Activated naive CD4-positive, alpha-beta T cell treated with Interleukin-2 at 50 U/mL for 16 hours (primary cell): ENCODE measurements around the gene LARP1.
"Not testable (repeated sequence)": the region's sequence is repeated elsewhere in the genome, so short reads cannot be mapped to it uniquely, and the experiment has no call there.

Experiments used
- DNase-seq: peaks from one replicate; pipeline ENCODE4 v3.0.0-alpha.2; 2020

Gene LARP1

DNA sequence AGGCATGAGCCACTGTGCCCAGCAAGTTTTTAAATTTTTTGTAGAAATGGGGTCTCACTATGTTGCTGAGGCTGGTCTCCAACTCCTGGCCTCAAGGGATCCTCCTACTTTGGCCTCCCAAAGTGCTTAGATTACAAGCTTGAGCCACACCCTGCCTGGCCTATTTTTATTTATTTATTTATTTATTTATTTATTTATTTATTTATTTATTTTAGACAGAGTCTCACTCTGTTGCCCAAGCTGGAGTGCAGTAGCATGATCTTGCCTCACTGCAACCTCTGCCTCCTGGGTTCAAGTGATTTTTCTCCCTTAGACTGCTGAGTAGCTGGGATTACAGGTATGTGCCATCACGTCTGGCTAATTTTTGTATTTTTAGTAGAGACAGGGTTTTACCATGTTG is 18.8 kb upstream of the LARP1 start:
- DNase-seq: not testable (repeated sequence)

DNA sequence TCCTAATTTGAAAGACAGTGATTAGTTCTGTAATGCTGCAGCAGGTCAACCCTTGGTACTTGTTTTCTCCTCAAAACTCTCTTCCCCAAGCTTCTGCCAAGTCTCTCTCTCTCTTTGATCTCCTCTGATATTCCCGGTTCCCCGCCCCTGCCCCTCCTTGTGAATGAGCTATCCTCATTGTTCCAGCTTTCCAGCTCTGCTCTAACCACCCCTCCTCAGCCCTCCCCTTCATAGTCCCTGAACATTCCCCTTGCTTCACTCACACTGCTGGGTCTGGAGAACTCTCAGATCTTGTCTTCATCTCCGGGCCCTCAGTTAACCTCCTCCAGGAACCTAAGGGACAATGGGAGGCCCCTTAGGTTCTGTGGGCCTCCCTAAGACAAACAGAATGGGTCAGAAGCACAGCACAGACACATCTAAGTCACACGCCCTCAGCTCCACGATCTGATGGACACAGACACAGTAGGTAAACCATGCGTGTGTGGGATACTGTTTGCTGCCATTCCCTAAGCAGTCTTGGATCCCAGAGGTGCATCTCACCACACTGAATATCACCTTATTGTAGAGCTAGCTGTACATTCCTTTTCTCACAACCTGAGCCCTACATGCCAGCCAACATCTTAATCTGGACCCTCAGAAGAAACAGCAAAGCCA is 17.4 kb upstream of the LARP1 start:
- no peak for DNase-seq

DNA sequence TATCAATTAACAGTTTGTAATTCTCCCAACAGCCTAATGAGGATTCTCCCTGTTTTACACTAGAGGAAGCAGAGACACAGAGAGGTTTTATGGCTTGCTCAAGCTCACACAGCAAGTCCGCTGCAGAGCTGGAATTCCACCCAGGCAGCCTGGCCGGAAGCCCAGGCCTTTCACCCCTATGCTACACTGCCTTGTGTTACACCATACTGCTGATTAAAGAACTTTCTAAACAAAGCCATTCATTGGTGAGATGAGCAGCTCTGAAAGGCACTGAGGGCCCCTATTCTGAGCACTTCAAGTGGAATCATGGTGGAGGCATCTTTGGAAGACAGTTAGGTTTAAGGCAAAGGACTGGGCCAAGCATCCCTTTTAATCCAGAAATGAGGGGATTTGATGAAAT is 14.7 kb upstream of the LARP1 start:
- no peak for DNase-seq

DNA sequence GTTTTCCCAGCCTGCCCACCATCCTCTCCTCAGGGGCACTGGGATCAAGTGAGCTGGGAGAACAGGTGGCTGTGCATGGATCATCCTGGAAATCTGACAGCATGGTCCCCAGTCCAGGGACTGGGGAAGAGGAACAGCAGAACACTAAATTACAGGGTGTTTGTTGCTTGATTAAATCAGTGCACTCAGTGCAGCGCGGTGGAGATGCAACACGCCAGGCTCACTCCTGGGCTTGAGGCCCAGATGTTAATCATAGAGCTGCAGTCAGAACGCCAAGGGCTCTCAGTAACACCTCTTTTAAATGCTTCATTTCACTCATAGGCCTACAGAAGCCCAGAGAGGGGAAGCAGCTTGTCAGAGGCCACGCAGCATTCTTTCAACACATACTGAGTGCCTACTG is 14.2 kb upstream of the LARP1 start:
- no peak for DNase-seq

DNA sequence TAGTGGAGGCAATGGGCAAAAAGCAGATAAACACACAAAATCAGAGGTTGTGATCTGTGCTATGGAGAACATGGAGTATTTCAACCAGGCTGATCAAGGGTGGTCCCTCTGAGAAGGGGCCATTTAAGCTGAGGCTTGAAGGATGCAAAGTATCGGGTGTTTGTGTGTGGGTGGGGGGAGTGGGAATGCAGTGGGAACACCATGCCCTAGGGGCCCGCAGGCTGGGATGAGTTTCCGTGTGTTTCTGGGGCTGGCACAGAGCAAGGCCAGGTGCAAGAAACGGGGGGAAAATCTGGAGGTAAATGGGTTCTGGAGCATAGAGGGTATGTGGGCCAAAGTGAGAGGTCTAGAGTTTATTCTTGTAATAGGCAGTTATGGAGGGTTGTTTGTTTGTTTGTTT is 13.8 kb upstream of the LARP1 start:
- no peak for DNase-seq

DNA sequence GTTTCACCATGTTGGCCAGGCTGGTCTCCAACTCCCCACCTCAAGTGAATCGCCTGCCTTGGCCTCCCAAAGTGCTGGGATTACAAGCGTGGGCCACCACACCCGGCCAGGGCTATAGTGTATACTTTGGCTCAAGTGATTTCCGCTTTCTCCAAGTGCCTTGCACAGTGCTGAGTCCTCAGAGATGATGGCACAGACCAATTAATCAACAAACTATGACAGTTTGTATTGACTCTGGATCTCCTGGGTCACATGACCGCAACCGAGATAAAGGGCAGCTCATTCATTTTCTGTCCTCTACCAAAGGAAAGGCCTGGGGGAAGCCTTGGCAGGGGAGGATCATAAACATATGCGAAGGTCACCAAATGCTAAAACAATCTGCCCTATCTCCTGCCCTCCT is 11.4 kb upstream of the LARP1 start:
- DNase-seq: no peak

DNA sequence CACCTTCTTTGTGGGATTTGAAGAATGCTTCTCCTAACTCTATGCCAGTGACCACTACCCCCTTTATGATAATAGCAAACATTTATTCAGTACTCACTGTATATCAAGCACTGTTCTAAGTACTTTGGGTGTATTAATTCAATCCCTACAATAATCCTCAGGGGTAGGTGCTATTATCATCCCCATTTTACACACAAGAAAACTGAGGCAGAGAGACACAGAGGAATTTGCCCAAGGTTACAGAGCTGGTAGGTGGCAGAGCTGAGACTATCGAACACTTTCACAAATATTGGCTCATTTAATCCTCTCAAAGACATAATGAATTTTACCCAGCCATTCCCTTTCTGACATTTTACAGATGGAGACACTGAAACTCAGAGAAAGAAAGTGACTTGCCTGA is 9.8 kb upstream of the LARP1 start:
- DNase-seq: no peak

DNA sequence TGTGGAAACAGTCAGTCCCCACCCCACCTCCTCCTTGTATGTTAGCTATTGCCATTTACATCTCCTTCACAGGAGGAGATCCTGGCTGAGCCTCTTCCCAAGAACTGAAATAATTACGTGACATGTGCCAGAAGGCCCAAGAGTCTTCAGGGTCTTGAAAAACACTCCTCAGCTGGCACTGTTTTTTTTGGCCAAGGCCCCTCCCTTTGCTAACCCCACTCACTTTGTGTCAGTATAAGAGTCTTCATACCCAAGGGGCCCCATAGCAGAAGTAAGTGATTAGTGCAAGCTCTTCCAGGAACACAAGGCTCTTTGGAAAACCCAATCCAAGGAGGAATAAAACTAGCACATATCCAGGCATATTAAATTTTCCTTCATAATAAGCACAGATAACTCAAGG is 5.7 kb upstream of the LARP1 start:
- no peak for DNase-seq

DNA sequence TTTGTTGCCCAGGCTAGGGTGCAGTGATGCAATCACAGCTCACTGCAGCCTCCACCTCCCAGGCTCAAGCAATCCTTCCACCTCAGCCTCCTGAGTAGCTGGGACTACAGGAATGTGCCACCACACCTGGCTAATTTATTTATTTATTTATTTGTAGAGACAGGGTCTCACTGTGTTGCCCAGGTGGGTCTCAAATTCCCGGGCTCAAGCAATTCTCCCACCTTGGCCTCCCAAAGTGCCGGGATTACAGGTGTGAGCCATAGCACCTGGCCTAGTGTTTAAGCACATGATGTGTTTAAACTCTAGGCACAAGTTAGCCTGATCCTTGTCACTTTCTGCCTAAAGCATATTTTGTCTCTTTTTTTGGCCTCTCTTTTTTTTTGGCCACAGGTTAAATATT is 4.5 kb upstream of the LARP1 start:
- not testable (repeated sequence) for DNase-seq

DNA sequence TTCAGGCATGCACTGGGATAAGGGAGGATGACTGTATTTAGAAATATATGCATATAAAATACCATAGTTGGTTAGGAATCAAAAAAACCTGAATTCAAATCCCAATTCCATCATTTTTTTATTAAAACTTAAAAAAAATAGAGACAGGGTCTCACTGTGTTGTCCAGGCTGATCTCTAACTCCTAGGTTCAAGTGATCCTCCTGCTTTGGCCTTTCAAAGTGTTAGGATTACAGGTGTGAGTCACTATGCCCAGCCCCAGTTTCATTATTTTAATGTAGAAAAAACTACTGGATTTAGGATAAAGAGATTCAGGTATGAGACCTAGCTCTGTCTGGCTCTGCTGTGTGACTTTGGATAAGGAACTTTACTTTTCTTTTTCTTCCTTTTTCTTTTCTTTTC is 3.3 kb upstream of the LARP1 start:
- DNase-seq: no peak

DNA sequence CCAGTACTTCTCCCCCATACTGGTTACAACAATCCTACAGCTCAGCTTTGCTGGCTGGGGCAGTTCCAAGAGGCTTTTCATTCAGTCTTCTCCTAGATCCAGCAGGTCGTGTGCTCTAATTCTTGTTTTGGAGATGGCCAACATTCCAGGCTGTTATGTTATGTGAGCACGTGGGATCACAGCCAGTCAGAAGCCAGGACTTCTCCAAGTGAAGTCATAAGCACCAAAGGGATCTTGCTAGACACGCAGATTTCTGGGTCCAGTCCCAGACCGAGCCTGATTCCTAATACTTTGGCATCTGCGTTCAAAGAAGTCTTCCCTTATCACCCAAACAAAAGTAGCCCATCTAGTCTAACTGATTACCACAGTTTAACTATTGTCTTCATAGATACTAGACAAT is 1.4 kb upstream of the LARP1 start:
- DNase-seq: no peak

DNA sequence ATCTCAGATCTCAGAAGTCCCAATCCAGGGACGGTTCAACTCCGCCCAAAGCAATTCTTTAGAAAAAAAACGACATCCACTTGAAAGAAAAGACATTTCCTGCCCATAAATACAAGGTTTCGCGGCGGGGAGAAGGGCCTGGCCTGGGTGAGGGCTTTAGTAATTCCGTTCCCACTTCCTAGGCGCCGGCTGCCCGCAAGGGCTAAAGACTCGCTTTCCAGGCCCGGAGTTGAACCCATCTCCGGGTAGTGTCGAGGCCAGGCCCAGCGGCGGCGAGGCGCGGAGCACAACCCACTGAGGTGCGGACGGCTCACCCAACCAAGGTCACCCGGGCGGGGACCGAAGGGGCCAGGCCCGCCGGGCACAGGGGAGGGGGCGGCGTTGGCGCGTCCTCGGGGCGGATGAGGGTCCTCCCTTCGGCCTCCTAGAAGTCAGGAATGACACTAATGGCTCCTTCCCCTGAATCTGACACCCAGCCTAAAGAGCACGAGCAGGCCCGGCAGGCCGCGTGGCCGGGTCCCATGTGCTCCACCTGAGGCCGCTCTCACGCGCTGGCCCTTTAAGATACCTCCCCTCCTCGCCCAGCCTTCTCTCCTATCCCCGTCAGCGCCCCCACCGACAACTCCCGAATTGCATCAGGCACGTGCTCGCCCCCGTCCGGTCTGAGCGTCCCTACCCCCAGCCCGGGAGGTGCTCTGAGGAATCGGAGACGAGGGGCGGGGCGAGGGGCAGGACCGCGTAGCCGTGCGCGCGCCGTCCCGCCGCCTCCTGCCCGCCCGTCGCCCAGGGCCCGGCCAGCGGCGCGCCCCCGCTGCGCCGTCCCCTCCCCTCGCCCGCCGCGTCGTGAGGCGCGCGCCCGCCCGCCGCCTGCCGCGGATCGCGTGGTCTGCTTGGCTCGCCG is 467 bp upstream of the LARP1 start:
- peak; percentile 99 for DNase-seq

DNA sequence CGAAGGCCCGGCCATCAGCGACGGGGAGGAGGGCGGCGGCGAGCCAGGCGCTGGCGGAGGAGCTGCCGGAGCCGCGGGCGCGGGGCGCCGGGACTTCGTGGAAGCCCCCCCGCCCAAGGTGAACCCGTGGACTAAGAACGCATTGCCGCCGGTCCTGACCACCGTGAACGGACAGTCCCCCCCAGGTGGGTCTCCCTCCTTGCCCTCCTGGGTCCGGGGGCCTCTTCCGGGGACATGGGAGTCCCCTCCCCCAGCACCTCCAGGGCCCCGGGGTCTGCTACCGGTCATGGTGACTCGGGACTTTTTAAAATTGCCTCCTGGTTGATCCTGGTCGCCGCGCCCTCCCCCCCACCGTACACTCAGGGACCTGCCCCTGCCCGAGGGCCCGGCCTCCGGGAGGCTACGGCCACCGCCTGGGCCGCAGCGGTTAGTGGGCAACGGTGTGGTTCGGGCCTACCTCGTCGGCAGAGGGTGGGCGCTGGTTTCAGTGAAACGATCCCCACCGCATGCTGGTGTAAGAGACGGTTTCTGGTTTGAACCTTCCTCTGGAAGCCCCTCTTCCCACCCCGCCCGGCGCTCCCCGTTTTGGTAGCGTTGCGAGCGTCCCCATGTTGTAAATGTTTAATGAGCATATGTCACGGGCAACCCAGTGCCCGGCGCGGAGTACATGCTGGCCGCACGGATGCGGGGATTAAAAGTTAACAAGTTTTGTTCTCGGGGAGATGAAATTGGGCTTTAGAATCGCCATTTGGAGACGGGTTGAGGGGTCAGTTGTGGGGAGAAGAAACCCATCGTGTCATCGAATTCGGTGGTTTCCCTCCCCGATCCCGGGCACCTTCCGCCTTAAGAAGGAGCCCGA is 1.1 kb downstream of the LARP1 start:
- peak; percentile 42 for DNase-seq

DNA sequence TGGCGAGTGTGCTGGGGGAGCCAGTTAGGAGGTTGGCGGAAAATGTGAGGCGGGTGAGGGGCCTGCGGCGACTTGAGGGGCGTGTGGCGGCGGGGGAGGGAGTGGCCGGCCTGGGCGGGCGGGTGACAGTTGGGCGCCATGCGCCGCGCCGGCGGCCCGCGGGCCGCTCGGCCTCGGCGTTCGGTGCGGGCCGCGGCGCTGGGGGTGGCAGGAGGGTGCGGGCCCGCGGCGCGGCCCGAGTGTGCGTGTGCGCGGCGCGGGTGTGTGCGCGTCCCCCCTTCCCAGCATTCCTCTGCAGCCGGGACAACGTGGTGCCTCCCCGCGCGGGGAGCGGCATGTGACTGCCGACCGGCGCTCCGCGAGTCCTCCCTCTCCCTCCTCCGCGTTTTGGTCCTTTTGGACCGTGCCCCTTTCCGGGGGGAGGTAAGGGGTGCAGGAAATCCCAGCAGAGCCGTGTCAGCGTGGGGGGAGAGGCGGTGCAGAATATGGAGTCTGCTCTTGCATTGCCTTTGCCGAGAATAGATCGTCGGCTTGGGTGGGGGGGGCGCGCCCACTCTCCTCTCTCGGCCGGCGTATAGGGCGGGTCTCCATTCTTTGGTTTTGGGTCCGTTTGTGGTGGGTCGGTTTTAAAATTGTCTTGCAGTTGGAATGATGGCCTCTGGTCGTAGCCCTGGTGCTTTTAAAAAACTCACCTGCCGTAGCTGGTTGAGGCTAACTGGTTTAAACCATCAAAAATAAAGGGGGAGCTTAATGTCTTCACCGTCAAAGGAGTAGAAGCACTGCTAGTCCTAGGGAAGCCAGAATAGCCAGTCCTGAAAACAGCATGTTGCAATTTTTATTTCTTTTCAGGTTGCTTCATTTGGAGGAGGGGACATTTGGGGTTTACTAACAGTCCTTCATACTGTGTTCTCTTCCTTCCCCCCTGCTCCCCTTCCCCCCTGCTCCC is 2.0 kb downstream of the LARP1 start:
- peak; percentile 64 for DNase-seq

DNA sequence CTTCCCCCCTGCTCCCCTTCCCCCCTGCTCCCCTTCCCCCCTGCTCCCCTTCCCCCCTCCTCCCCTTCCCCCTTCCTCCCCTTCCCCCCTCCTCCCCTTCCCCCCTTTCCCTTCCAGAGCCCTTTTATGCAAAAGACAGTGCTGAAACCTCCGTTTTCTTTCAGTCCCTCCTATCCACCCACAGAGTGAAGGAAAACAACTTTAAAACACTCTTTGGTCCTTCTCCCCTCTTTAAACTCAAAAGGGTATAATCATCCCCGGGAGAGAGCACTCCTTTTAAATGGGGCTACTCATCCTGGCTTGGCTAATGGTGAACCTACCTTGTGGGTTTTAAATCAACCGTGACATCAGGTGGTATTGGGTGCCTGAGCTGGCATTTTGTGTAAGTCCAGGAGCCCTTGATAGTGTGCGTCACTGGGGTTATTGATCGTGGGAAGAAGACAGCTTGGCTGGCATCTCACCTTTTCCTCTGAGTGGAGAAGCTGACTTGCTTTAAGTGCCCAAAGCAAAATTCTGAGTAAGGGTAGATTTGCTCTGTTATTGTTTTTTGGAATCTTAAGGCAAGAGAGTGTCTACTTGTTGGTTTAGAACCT is 2.7 kb downstream of the LARP1 start:
- DNase-seq: peak; percentile 55

DNA sequence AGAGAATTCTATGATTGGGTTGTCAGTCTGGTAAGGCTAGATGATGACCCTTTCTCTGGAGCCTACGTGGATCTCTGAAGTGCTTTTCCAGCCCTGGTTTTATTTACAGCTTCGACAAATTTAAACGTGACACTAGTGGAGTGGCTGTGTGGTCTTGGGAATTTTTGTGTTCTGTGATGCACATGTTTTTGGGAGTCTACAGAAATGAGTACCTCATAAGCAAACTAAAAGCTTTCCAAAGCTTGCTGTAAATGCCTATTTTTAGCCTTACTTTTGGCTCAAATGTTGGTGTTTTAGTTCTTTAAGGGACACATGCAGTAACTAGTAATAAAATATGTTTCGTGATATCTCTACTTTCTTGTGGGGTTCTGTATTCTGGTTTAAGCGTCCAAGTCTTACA is 3.3 kb downstream of the LARP1 start:
- DNase-seq: no peak

DNA sequence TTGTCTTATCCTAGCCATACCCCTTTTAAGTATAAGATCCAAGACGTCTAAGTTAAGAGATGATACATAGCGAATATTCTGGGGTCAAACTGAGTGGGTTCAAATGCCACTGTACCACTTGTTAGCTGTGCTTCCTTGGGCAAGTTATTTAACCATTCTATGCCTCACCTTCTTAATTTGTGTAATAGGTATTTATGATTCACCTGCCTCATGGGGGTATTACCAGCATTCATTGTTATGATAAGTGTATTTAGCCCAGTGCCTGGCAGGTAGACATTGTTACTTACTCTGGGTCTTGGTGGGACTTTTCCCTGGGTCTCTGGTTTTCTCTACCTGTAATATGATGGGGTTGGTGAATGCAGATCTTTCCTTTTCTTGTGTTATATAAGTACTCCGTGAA is 3.8 kb downstream of the LARP1 start:
- DNase-seq: no peak

DNA sequence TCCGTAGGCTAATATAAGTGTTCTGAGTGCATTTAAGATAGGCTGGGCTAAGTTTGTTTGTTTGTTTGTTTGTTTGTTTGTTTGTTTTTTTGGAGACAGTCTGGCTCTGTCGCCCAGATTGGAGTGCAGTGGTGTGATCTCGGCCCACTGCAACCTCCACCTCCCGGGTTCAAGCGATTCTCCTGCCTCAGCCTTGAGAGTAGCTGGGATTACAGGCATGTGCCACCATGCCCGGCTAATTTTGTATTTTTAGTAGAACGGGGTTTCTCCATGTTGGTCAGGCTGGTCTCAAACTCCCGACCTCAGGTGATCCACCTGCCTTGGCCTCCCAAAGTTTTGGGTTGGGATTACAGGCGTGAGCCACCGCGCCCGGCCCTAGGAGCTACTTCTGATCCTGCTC is 4.7 kb downstream of the LARP1 start:
- DNase-seq: not testable (repeated sequence)

DNA sequence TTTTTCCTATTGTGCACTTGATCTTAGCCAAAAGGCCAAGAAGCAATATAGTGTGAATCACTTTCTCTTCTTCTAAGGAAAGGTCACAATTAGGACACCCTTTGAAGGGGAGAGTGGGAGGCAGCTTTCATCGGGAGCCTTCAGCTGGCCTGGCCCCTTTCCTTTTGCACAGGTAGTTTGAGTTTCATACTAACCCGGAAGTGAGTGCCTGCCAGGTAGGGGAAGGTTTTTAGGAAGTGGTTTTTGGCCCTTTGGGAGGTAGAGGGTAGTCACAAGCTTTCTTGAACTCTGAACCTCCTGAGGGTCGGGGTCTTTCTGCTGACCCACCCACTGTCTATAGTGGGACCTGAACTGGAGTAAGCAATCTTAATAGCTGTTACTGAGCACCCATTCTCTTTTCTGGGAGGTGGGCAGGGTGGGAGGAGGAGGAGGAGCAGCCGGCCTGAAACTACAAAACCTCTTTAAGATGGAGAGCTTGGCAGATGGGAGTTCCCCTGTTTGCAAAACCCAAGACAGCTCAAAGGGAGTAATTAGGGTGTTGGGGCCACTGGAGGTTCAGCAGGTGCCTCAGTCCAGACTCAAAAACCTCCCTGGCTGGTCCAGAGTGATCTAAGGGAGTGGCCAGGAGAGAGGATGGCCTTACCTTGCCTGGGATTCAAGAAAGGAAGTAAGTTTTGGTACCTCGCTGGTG is 6.0 kb downstream of the LARP1 start:
- DNase-seq: peak; percentile 15

DNA sequence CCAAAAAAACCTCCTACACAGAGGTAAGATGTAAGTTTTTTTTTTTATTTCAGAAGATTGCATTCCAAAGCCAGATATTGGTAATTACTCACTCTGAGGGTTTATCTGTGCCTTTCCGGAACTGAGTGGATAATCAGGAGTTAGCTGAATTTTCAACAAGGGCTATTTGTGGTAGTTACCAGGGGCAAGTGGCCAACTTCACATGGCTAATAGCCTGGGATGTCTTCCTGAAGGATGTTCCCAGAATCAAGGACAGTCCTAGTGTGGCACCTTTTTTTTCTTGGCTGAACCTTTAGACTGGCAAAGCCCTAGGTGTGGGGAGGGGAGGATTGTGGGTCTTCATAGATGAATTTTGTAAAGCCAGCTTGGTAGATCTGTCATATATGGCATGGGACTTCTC is 7.1 kb downstream of the LARP1 start:
- no peak for DNase-seq

DNA sequence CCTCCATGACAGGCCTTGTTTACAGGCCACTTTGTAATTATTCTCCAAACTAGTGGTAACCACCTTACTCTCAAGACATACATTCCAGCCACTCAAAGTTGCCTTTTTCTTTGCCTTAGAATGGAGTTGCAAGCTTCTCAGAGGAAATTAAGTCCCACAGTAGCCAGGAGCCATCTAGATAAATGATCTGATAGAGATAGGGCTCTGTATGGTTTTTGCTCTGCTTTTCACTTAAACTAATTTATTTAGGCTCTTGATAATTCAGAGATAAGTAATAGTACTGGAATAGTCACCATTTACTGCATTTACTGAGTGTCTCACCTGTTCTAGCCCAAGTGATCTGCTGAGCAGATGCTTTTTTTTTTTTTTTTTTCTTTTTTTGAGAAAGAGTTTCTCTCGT is 7.5 kb downstream of the LARP1 start:
- DNase-seq: no peak
